ENCODE results near the gene NGEF.
A peak's percentile ranks its signal among the peaks of the same experiment; 100 is the strongest.
"Not testable (repeated sequence)": the region's sequence is repeated elsewhere in the genome, so short reads cannot be mapped to it uniquely, and the experiment has no call there.

Gene NGEF

GRCh38 chr2:233059547-233059796 is 46.4 kb upstream of the NGEF start:
- TF ChIP-seq CTCF (IDR thresholded peaks at IDR 0.05; ENCODE audit: low read depth, low read length, missing control alignments) = no peak
- in situ Hi-C loops (cut with HindIII; ENCODE audit: low sequenced_read_pairs) = no loop called here
- no peak for DNase-seq (ENCODE audit: low read depth)
- H3K4me3 ChIP-seq (ENCODE audit: low read depth, low read length) = no peak overlapping the region

- TF ChIP-seq CTCF (IDR thresholded peaks at IDR 0.05; ENCODE audit: low read depth, low read length, missing control alignments) = no peak
- no peak for DNase-seq (ENCODE audit: low read depth)
- H3K4me3 ChIP-seq (ENCODE audit: low read depth, low read length) = no peak overlapping the region
- in situ Hi-C loops (cut with HindIII; ENCODE audit: low sequenced_read_pairs) = no loop called here
Observed at GRCh38 chr2:233058717-233059546, 45.9 kb upstream of the NGEF start.

- TF ChIP-seq CTCF (IDR thresholded peaks at IDR 0.05; ENCODE audit: low read depth, low read length, missing control alignments) = no peak
- in situ Hi-C loops (cut with HindIII; ENCODE audit: low sequenced_read_pairs) = no loop called here
- DNase-seq (ENCODE audit: low read depth) = no peak
- H3K4me3 ChIP-seq (ENCODE audit: low read depth, low read length) = no peak overlapping the region
Observed at GRCh38 chr2:233056961-233057605, 44.0 kb upstream of the NGEF start.

GRCh38 chr2:233055362-233055761 is 42.3 kb upstream of the NGEF start:
- DNase-seq (ENCODE audit: low read depth) = no peak
- in situ Hi-C loops (cut with HindIII; ENCODE audit: low sequenced_read_pairs) = no loop called here
- H3K4me3 ChIP-seq (ENCODE audit: low read depth, low read length) = no peak overlapping the region
- TF ChIP-seq CTCF (IDR thresholded peaks at IDR 0.05; ENCODE audit: low read depth, low read length, missing control alignments) = no peak

- in situ Hi-C loops (cut with HindIII; ENCODE audit: low sequenced_read_pairs) = no loop called here
- H3K4me3 ChIP-seq (ENCODE audit: low read depth, low read length) = no peak overlapping the region
- no peak for DNase-seq (ENCODE audit: low read depth)
- TF ChIP-seq CTCF (IDR thresholded peaks at IDR 0.05; ENCODE audit: low read depth, low read length, missing control alignments) = peak; percentile 89
Observed at GRCh38 chr2:233053928-233054784, 41.1 kb upstream of the NGEF start.

- in situ Hi-C loops (cut with HindIII; ENCODE audit: low sequenced_read_pairs); H3K4me3 ChIP-seq (ENCODE audit: low read depth, low read length); DNase-seq (ENCODE audit: low read depth): not testable (repeated sequence)
Observed at GRCh38 chr2:233052517-233052916, 39.5 kb upstream of the NGEF start.
